ENCODE data around the gene NR2C2. TPM values are rescaled to one million over a fixed set of nuclear protein-coding genes. Genes with fewer than 3 reads are reported as not detected.

NR2C2 gene
- total RNA-seq, 1 experiment from 2014 or later: 50.8 TPM

GRCh38 chr3:15043408-15044171 is 96.2 kb downstream of the NR2C2 start:
- no peak for TF ChIP-seq ZNF232 (CRISPR knock-in tag; IDR thresholded peaks at IDR 0.05)
- TF ChIP-seq CREB1 (CRISPR knock-in tag; IDR thresholded peaks at IDR 0.05): no peak
- TF ChIP-seq MXD4 (CRISPR knock-in tag; IDR thresholded peaks at IDR 0.05; ENCODE audit: borderline replicate concordance): no peak
- no peak for TF ChIP-seq PRDM15 (CRISPR knock-in tag; IDR thresholded peaks at IDR 0.05)
- no peak for TF ChIP-seq CDX4 (CRISPR knock-in tag; IDR thresholded peaks at IDR 0.05; ENCODE audit: borderline replicate concordance)
- no peak for TF ChIP-seq E2F5 (CRISPR knock-in tag; IDR thresholded peaks at IDR 0.05)
- TF ChIP-seq AFF4 (CRISPR knock-in tag; IDR thresholded peaks at IDR 0.05; ENCODE audit: borderline replicate concordance): no peak
- no peak for TF ChIP-seq STAT6 (CRISPR knock-in tag; conservative IDR thresholded peaks at IDR 0.05; ENCODE audit: low read depth)
- no peak for TF ChIP-seq PRRX2 (CRISPR knock-in tag; IDR thresholded peaks at IDR 0.05)
- no peak for TF ChIP-seq RORB (CRISPR knock-in tag; IDR thresholded peaks at IDR 0.05)
- TF ChIP-seq IRF1 (CRISPR knock-in tag; IDR thresholded peaks at IDR 0.05): no peak
- no peak for TF ChIP-seq MYBL2 (CRISPR knock-in tag; IDR thresholded peaks at IDR 0.05)
- no peak for TF ChIP-seq ZNF138 (CRISPR knock-in tag; conservative IDR thresholded peaks at IDR 0.05)
- TF ChIP-seq FOXJ3 (CRISPR knock-in tag; IDR thresholded peaks at IDR 0.05; ENCODE audit: borderline replicate concordance): no peak
- TF ChIP-seq RELA (CRISPR knock-in tag; IDR thresholded peaks at IDR 0.05; ENCODE audit: borderline replicate concordance): no peak
- TF ChIP-seq KAT7 (CRISPR knock-in tag; IDR thresholded peaks at IDR 0.05; ENCODE audit: borderline replicate concordance): no peak
- no peaks in the 10 kb centered on the region for H3K9me3 Mint-ChIP-seq
- CTCF ChIA-PET: no interaction called here
- H3K4me3 Mint-ChIP-seq: no peak overlapping the region
- ATAC-seq: no peak
- H3K27ac Mint-ChIP-seq: no peak overlapping the region
- H3K4me1 Mint-ChIP-seq: no peaks in the 10 kb centered on the region
- POLR2A ChIA-PET: no interaction called here
- peaks cover 78% of the 10 kb centered on the region for H3K36me3 Mint-ChIP-seq
- DNase-seq (ENCODE audit: low spot score): no peak
- no peaks in the 10 kb centered on the region for H3K27me3 Mint-ChIP-seq (ENCODE audit: low read depth)
